WTC11 (cell line): ENCODE measurements around the gene GDF3. TPM values are rescaled to one million over a fixed set of nuclear protein-coding genes. Genes with fewer than 3 reads are reported as not detected.

Source experiments
- ATAC-seq: fragments of 200-7000 bp; cut with Tn5 transposase; 2 replicates; pipeline ENCODE4 v1.10.0; 2021; ENCODE audit warnings: mild to moderate bottlenecking, moderate library complexity
- CTCF ChIA-PET: fragments of 300-600 bp; sonication (Branson Sonifier 250); formaldehyde crosslinking; loops from one replicate; lab custom pipeline; 2021; ENCODE audit warnings: antibody characterized with exemption; lab: Charles Lee
- POLR2A ChIA-PET: fragments of 350-600 bp; sonication (Branson Sonifier 250); formaldehyde crosslinking; loops from one replicate; lab custom pipeline; 2021; ENCODE audit warnings: antibody characterized with exemption; lab: Charles Lee
- DNase-seq: peaks from one replicate; pipeline ENCODE4 v3.0.0; 2021; ENCODE audit warnings: low spot score
- H3K27ac Mint-ChIP-seq: 2 replicates; pipeline ENCODE4 v1.8.0; 2021; ENCODE audit warnings: mixed read lengths
- H3K27me3 Mint-ChIP-seq: 2 replicates; pipeline ENCODE4 v1.8.0; 2021; ENCODE audit warnings: low read depth, mild to moderate bottlenecking, moderate library complexity, mixed read lengths
- H3K36me3 Mint-ChIP-seq: 2 replicates; pipeline ENCODE4 v1.8.0; 2021; ENCODE audit warnings: mixed read lengths
- H3K4me1 Mint-ChIP-seq: 2 replicates; pipeline ENCODE4 v1.8.0; 2022; ENCODE audit warnings: mixed read lengths
- H3K4me3 Mint-ChIP-seq: 2 replicates; pipeline ENCODE4 v1.8.0; 2021; ENCODE audit warnings: mild to moderate bottlenecking, moderate library complexity, mixed read lengths
- H3K9me3 Mint-ChIP-seq: 2 replicates; pipeline ENCODE4 v1.8.0; 2021; ENCODE audit warnings: mixed read lengths
- ETV6 ChIP-seq: sonication (generic); formaldehyde crosslinking; IDR thresholded peaks from 2 replicates; pipeline ENCODE4 v1.8.1; 2022; ENCODE audit warnings: mild to moderate bottlenecking, missing genetic modification reagents
- JUN ChIP-seq: sonication (generic); formaldehyde crosslinking; IDR thresholded peaks from 2 replicates; pipeline ENCODE4 v1.8.0; 2023; ENCODE audit warnings: mild to moderate bottlenecking, missing genetic modification reagents
- NFATC4 ChIP-seq: fragments of 250-450 bp; sonication (Bioruptor Pico); IDR thresholded peaks from 2 replicates; pipeline ENCODE4 v1.9.0; 2021; ENCODE audit warnings: mild to moderate bottlenecking
- NR1H2 ChIP-seq: sonication (generic); formaldehyde crosslinking; IDR thresholded peaks from 2 replicates; pipeline ENCODE4 v1.9.0; 2021; ENCODE audit warnings: mild to moderate bottlenecking, moderate library complexity, missing genetic modification reagents
- RELA ChIP-seq: sonication (generic); formaldehyde crosslinking; IDR thresholded peaks from 2 replicates; pipeline ENCODE4 v1.8.1; 2022; ENCODE audit warnings: missing genetic modification reagents, mild to moderate bottlenecking, borderline replicate concordance
- ZNF423 ChIP-seq: fragments of 250-450 bp; sonication (Bioruptor Pico); IDR thresholded peaks from 2 replicates; pipeline ENCODE4 v2.1.2; 2022; ENCODE audit warnings: mild to moderate bottlenecking, moderate library complexity
- total RNA-seq: library from RNA; stranded (reverse); gene quantifications from 3 replicates; pipeline ENCODE4 v1.2.3, GENCODE V29; 2021
- TF ChIP-seq, protein P1 (sequence below): sonication (generic); formaldehyde crosslinking; IDR thresholded peaks from 2 replicates; pipeline ENCODE4 v1.8.1; 2022; ENCODE audit warnings: mild to moderate bottlenecking, moderate library complexity, missing genetic modification reagents
- TF ChIP-seq, protein P2 (sequence below): fragments of 250-450 bp; sonication (Bioruptor Pico); IDR thresholded peaks from 2 replicates; pipeline ENCODE4 v2.1.2; 2022; ENCODE audit warnings: mild to moderate bottlenecking, moderate library complexity
- TF ChIP-seq, protein P3 (sequence below): sonication (generic); formaldehyde crosslinking; IDR thresholded peaks from 2 replicates; pipeline ENCODE4 v1.8.0; 2023; ENCODE audit warnings: missing genetic modification reagents
- TF ChIP-seq, protein P4 (sequence below): fragments of 250-450 bp; sonication (Bioruptor Pico); IDR thresholded peaks from 2 replicates; pipeline ENCODE4 v1.9.0; 2021; ENCODE audit warnings: mild to moderate bottlenecking, borderline replicate concordance
- TF ChIP-seq, protein P5 (sequence below): sonication (generic); formaldehyde crosslinking; IDR thresholded peaks from 2 replicates; pipeline ENCODE4 v1.8.0; 2023; ENCODE audit warnings: missing genetic modification reagents, mild to moderate bottlenecking, borderline replicate concordance

GDF3 gene
- total RNA-seq, 1 experiment from 2014 or later, result 42.0 TPM

DNA sequence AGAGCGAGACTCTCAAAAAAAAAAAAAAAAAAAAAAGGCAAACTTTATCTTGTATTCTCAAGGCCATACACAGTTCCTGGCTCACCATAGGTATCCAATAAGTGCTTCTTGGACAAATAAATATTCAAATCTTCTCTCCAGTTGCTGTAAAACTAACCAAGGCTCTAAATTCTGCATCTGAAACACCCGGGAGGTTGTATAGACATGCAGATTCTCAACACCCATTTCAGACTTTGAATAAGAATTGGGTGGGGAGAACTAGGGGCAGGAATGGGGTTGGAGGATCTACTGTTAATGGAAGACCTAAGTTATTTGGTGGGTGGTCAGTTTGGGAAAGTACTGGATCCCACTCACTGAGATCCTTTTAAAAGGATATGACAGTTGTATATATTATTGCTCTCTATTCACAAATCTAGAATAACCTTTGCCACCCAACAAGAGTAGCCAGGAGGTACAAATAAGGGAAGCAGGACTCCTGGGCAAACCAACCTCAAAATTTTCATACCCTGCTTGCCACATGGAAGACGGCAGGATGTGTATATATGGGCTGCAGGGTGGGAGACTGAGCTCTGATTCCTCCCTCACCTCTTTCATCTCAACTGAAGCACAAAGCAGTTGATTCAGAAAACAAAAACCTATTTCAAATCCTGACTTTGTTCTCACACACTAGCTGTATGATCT is 879 bp downstream of the GDF3 start:
- no peaks in the 10 kb centered on the region for H3K9me3 Mint-ChIP-seq
- peaks cover 47% of the 10 kb centered on the region for H3K4me1 Mint-ChIP-seq
- no peaks in the 10 kb centered on the region for H3K27me3 Mint-ChIP-seq
- CTCF ChIA-PET, result interaction anchor here (0.6 to 2.0 kb wide), 8 partner anchors 18 to 112 kb away, joined by 3 to 10 read pairs (median 4); partner anchors contain the start of gene NANOG
- DNase-seq (no peak), ATAC-seq (peak; percentile 83)
- peak overlapping the region; percentile 94 for H3K27ac Mint-ChIP-seq
- POLR2A ChIA-PET, result no interaction called here
- peaks cover 12% of the 10 kb centered on the region for H3K36me3 Mint-ChIP-seq
- peak overlapping the region; percentile 40 for H3K4me3 Mint-ChIP-seq
- TF ChIP-seq JUN (CRISPR knock-in tag) (no peak), ZNF423 (CRISPR knock-in tag) (peak; percentile 45)
- TF ChIP-seq, all 79 proteins: peak for 1

DNA sequence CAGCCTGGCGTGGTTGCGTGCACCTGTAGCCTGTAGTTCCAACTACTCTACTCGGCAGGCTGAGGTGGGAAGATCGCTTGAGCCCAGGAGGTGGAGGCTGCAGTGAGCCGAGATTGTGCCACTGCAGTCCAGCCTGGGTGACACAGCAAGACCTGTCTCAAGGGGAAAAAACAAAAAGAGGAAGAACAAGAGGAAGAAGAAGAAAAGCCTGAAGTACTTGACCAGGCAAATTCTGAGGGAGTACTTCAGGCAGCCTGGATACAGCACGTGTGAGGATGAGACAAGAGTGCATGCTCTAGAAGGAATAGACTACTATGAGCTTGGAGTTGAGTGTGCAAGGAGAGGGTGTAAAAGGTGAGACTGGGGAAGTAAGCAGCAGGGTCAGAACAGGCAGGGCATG is 1.8 kb downstream of the GDF3 start:
- ATAC-seq, result peak; percentile 13; the same call in 1 of the 2 replicates
- Mint-ChIP-seq H3K4me1 (peaks cover 47% of the 10 kb centered on the region), H3K27me3 (no peaks in the 10 kb centered on the region), H3K4me3 (peak overlapping the region; percentile 36), H3K9me3 (no peaks in the 10 kb centered on the region), H3K36me3 (peaks cover 18% of the 10 kb centered on the region), H3K27ac (peak overlapping the region; percentile 91)
- ChIA-PET POLR2A (interaction anchor here (0.5 kb wide), 1 partner anchor 214 kb away, joined by 3 read pairs; no protein-coding TSS in a partner anchor), CTCF (interaction anchor here (0.6 to 0.7 kb wide), 4 partner anchors 17 to 95 kb away, joined by 3 to 6 read pairs (median 4); partner anchors contain the start of gene NANOG)
- no peak for TF ChIP-seq NR1H2 (CRISPR knock-in tag)
- TF ChIP-seq ETV6 (CRISPR knock-in tag), result no peak
- no peak for TF ChIP-seq RELA
- TF ChIP-seq, protein P1, sequence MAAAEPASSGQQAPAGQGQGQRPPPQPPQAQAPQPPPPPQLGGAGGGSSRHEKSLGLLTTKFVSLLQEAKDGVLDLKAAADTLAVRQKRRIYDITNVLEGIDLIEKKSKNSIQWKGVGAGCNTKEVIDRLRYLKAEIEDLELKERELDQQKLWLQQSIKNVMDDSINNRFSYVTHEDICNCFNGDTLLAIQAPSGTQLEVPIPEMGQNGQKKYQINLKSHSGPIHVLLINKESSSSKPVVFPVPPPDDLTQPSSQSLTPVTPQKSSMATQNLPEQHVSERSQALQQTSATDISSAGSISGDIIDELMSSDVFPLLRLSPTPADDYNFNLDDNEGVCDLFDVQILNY (CRISPR knock-in tag), result no peak
- TF ChIP-seq, protein P2, sequence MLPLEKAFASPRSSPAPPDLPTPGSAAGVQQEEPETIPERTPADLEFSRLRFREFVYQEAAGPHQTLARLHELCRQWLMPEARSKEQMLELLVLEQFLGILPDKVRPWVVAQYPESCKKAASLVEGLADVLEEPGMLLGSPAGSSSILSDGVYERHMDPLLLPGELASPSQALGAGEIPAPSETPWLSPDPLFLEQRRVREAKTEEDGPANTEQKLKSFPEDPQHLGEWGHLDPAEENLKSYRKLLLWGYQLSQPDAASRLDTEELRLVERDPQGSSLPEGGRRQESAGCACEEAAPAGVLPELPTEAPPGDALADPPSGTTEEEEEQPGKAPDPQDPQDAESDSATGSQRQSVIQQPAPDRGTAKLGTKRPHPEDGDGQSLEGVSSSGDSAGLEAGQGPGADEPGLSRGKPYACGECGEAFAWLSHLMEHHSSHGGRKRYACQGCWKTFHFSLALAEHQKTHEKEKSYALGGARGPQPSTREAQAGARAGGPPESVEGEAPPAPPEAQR (CRISPR knock-in tag), result no peak
- TF ChIP-seq, protein P3, sequence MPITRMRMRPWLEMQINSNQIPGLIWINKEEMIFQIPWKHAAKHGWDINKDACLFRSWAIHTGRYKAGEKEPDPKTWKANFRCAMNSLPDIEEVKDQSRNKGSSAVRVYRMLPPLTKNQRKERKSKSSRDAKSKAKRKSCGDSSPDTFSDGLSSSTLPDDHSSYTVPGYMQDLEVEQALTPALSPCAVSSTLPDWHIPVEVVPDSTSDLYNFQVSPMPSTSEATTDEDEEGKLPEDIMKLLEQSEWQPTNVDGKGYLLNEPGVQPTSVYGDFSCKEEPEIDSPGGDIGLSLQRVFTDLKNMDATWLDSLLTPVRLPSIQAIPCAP (CRISPR knock-in tag), result no peak
- TF ChIP-seq NFATC4 (CRISPR knock-in tag), result no peak
- TF ChIP-seq, protein P4, sequence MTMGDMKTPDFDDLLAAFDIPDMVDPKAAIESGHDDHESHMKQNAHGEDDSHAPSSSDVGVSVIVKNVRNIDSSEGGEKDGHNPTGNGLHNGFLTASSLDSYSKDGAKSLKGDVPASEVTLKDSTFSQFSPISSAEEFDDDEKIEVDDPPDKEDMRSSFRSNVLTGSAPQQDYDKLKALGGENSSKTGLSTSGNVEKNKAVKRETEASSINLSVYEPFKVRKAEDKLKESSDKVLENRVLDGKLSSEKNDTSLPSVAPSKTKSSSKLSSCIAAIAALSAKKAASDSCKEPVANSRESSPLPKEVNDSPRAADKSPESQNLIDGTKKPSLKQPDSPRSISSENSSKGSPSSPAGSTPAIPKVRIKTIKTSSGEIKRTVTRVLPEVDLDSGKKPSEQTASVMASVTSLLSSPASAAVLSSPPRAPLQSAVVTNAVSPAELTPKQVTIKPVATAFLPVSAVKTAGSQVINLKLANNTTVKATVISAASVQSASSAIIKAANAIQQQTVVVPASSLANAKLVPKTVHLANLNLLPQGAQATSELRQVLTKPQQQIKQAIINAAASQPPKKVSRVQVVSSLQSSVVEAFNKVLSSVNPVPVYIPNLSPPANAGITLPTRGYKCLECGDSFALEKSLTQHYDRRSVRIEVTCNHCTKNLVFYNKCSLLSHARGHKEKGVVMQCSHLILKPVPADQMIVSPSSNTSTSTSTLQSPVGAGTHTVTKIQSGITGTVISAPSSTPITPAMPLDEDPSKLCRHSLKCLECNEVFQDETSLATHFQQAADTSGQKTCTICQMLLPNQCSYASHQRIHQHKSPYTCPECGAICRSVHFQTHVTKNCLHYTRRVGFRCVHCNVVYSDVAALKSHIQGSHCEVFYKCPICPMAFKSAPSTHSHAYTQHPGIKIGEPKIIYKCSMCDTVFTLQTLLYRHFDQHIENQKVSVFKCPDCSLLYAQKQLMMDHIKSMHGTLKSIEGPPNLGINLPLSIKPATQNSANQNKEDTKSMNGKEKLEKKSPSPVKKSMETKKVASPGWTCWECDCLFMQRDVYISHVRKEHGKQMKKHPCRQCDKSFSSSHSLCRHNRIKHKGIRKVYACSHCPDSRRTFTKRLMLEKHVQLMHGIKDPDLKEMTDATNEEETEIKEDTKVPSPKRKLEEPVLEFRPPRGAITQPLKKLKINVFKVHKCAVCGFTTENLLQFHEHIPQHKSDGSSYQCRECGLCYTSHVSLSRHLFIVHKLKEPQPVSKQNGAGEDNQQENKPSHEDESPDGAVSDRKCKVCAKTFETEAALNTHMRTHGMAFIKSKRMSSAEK (CRISPR knock-in tag), result no peak
- TF ChIP-seq, protein P5, sequence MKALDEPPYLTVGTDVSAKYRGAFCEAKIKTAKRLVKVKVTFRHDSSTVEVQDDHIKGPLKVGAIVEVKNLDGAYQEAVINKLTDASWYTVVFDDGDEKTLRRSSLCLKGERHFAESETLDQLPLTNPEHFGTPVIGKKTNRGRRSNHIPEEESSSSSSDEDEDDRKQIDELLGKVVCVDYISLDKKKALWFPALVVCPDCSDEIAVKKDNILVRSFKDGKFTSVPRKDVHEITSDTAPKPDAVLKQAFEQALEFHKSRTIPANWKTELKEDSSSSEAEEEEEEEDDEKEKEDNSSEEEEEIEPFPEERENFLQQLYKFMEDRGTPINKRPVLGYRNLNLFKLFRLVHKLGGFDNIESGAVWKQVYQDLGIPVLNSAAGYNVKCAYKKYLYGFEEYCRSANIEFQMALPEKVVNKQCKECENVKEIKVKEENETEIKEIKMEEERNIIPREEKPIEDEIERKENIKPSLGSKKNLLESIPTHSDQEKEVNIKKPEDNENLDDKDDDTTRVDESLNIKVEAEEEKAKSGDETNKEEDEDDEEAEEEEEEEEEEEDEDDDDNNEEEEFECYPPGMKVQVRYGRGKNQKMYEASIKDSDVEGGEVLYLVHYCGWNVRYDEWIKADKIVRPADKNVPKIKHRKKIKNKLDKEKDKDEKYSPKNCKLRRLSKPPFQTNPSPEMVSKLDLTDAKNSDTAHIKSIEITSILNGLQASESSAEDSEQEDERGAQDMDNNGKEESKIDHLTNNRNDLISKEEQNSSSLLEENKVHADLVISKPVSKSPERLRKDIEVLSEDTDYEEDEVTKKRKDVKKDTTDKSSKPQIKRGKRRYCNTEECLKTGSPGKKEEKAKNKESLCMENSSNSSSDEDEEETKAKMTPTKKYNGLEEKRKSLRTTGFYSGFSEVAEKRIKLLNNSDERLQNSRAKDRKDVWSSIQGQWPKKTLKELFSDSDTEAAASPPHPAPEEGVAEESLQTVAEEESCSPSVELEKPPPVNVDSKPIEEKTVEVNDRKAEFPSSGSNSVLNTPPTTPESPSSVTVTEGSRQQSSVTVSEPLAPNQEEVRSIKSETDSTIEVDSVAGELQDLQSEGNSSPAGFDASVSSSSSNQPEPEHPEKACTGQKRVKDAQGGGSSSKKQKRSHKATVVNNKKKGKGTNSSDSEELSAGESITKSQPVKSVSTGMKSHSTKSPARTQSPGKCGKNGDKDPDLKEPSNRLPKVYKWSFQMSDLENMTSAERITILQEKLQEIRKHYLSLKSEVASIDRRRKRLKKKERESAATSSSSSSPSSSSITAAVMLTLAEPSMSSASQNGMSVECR, result no peak
- no peak for DNase-seq
